Glomerular endothelial cell (primary cell): Measurements from ENCODE around the gene TBX3. TPM values are rescaled to one million over a fixed set of nuclear protein-coding genes. Genes with fewer than 3 reads are reported as not detected.

Experiments used
- DNase-seq: peaks from one replicate; pipeline ENCODE4 v3.0.0-alpha.2; 2011; ENCODE audit warnings: low read depth, low spot score; ENCODE audit errors: extremely low read depth
- total RNA-seq: library from RNA; depleted of rRNA; stranded (reverse); fragments of >200 nt; gene quantifications from 2 replicates; pipeline ENCODE4 v1.2.3, GENCODE V29; 2015

Gene TBX3
- total RNA-seq, 1 donor from 2014 or later, result 6.9 TPM

- DNase-seq, result no peak
These were observed 47.1 kb downstream of the TBX3 start for GRCh38 chr12:114636723-114637480.

- no peak for DNase-seq
These were observed 52.7 kb downstream of the TBX3 start for GRCh38 chr12:114631242-114631641.

- no peak for DNase-seq
These were observed 55.8 kb downstream of the TBX3 start for GRCh38 chr12:114628199-114628598.

- no peak for DNase-seq
These were observed 56.6 kb downstream of the TBX3 start for GRCh38 chr12:114627393-114627792.

GRCh38 chr12:114625294-114625851 is 58.6 kb downstream of the TBX3 start:
- peak; percentile 14 for DNase-seq

GRCh38 chr12:114623737-114624136 is 60.2 kb downstream of the TBX3 start:
- no peak for DNase-seq
